Stimulated activated CD4-positive, alpha-beta T cell treated with anti-CD3 and anti-CD28 coated beads, Interleukin-15, amount 100 ng/mL, for 24 hours (primary cell): Measurements from ENCODE around the gene PLEKHG3.

Source experiments
- DNase-seq: peaks from one replicate; pipeline ENCODE4 v3.0.0-alpha.2; 2020

The PLEKHG3 gene

GRCh38 chr14:64792871-64793560 lies 88.8 kb downstream of the PLEKHG3 start:
- DNase-seq, result no peak

GRCh38 chr14:64795211-64795610 lies 91.0 kb downstream of the PLEKHG3 start:
- no peak for DNase-seq

GRCh38 chr14:64795921-64796320 lies 91.7 kb downstream of the PLEKHG3 start:
- no peak for DNase-seq

- no peak for DNase-seq
Observed at GRCh38 chr14:64796369-64796768, 92.1 kb downstream of the PLEKHG3 start.

- no peak for DNase-seq
Observed at GRCh38 chr14:64799555-64799954, 95.3 kb downstream of the PLEKHG3 start.
